Calu3 (cell line): Measurements from ENCODE around the gene SMIM20. TPM values are rescaled to one million over a fixed set of nuclear protein-coding genes. Genes with fewer than 3 reads are reported as not detected.

Experiments
- BruUV-seq: library from RNA; stranded (reverse); fragments of 400-500 nt; replicated peaks from 2 replicates; lab custom pipeline; 2021; lab: Mats Ljungman, UMichigan
- CTCF ChIA-PET: fragments of 300-600 bp; sonication (Branson Sonifier 250); formaldehyde crosslinking; loops from one replicate; lab custom pipeline; 2022; ENCODE audit warnings: antibody characterized with exemption; lab: Charles Lee
- DNase-seq: peaks from one replicate; pipeline ENCODE4 v3.0.0; 2022
- H3K27ac Mint-ChIP-seq: one replicate; pipeline ENCODE4 v1.8.0; 2022; ENCODE audit warnings: mixed read lengths; ENCODE audit not compliant: unreplicated experiment
- H3K27me3 Mint-ChIP-seq: one replicate; pipeline ENCODE4 v1.8.0; 2022; ENCODE audit warnings: mixed read lengths; ENCODE audit not compliant: unreplicated experiment
- H3K36me3 Mint-ChIP-seq: one replicate; pipeline ENCODE4 v1.8.0; 2022; ENCODE audit warnings: mild to moderate bottlenecking, moderate library complexity, mixed read lengths; ENCODE audit not compliant: insufficient read depth, unreplicated experiment
- H3K4me1 Mint-ChIP-seq: one replicate; pipeline ENCODE4 v1.8.0; 2022; ENCODE audit warnings: mild to moderate bottlenecking, low read depth, mixed read lengths; ENCODE audit not compliant: unreplicated experiment
- H3K4me3 Mint-ChIP-seq: one replicate; pipeline ENCODE4 v1.8.0; 2022; ENCODE audit warnings: mild to moderate bottlenecking, low read depth, moderate library complexity, mixed read lengths; ENCODE audit not compliant: unreplicated experiment
- H3K9me3 Mint-ChIP-seq: one replicate; pipeline ENCODE4 v1.8.0; 2022; ENCODE audit warnings: low read depth, mixed read lengths; ENCODE audit not compliant: unreplicated experiment
- intact Hi-C: fragments of 100-400 bp; cut with micrococcal nuclease; formaldehyde crosslinking; loops from one replicate; pipeline ENCODE4 v1.10.0; 2022; ENCODE audit not compliant: unreplicated experiment
- total RNA-seq: library from RNA; stranded (reverse); gene quantifications from 2 replicates; pipeline ENCODE4 v1.2.3, GENCODE V29; 2022
- TF ChIP-seq, protein P1 (sequence below): fragments of 200-600 bp; IDR thresholded peaks from one replicate; pipeline ENCODE4 v1.8.0; 2022; ENCODE audit warnings: antibody characterized with exemption; ENCODE audit not compliant: unreplicated experiment

The SMIM20 gene
- total RNA-seq, 1 experiment from 2014 or later: 21.0 TPM

GRCh38 chr4:25937801-25938200 lies 23.8 kb downstream of the SMIM20 start:
- peaks cover 24% of the 10 kb centered on the region for H3K27me3 Mint-ChIP-seq
- no peak overlapping the region for H3K27ac Mint-ChIP-seq
- TF ChIP-seq, protein P1, sequence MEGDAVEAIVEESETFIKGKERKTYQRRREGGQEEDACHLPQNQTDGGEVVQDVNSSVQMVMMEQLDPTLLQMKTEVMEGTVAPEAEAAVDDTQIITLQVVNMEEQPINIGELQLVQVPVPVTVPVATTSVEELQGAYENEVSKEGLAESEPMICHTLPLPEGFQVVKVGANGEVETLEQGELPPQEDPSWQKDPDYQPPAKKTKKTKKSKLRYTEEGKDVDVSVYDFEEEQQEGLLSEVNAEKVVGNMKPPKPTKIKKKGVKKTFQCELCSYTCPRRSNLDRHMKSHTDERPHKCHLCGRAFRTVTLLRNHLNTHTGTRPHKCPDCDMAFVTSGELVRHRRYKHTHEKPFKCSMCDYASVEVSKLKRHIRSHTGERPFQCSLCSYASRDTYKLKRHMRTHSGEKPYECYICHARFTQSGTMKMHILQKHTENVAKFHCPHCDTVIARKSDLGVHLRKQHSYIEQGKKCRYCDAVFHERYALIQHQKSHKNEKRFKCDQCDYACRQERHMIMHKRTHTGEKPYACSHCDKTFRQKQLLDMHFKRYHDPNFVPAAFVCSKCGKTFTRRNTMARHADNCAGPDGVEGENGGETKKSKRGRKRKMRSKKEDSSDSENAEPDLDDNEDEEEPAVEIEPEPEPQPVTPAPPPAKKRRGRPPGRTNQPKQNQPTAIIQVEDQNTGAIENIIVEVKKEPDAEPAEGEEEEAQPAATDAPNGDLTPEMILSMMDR: no peak

GRCh38 chr4:25938366-25938765 lies 24.3 kb downstream of the SMIM20 start:
- TF ChIP-seq, protein P1: no peak
- DNase-seq: no peak
- intact Hi-C loops: no loop called here
- Mint-ChIP-seq H3K9me3 (no peaks in the 10 kb centered on the region), H3K27ac (no peak overlapping the region), H3K4me3 (no peak overlapping the region), H3K27me3 (peaks cover 24% of the 10 kb centered on the region), H3K4me1 (no peaks in the 10 kb centered on the region), H3K36me3 (no peaks in the 10 kb centered on the region)
- no TSS peak for BruUV-seq
- CTCF ChIA-PET: no interaction called here

More at GRCh38 chr4:25937801-25938200, 23.8 kb downstream of the SMIM20 start:
- no peak for DNase-seq
- Mint-ChIP-seq H3K9me3 (no peaks in the 10 kb centered on the region), H3K4me3 (no peak overlapping the region), H3K36me3 (no peaks in the 10 kb centered on the region), H3K4me1 (no peaks in the 10 kb centered on the region)
- no TSS peak for BruUV-seq
- CTCF ChIA-PET: no interaction called here
- intact Hi-C loops: no loop called here

DNA sequence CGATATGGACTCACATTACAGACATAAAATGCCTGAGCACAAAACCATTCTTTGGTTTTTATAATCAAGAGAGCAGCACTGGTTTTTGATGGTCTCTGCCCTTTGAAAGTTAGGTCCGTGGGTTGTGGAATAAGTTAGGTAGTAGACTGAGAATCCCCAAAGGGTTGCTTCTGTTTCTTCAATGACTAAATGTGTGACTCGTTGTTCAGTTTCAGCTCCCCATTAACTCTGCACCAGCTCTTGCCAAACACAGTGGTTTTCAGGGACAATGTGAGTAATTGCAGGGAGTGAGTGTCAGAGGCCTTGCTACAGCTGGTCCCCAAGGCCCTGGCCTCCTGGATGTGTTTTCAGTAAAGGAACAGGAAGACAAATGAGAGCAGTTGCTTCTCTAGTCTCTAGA lies 24.8 kb downstream of the SMIM20 start:
- intact Hi-C loops: no loop called here
- TF ChIP-seq, protein P1: no peak
- no peaks in the 10 kb centered on the region for H3K4me1 Mint-ChIP-seq
- H3K27ac Mint-ChIP-seq: no peak overlapping the region
- H3K9me3 Mint-ChIP-seq: no peaks in the 10 kb centered on the region
- no TSS peak for BruUV-seq
- no peak overlapping the region for H3K4me3 Mint-ChIP-seq
- H3K27me3 Mint-ChIP-seq: peaks cover 24% of the 10 kb centered on the region
- CTCF ChIA-PET: no interaction called here
- H3K36me3 Mint-ChIP-seq: no peaks in the 10 kb centered on the region
- no peak for DNase-seq

DNA sequence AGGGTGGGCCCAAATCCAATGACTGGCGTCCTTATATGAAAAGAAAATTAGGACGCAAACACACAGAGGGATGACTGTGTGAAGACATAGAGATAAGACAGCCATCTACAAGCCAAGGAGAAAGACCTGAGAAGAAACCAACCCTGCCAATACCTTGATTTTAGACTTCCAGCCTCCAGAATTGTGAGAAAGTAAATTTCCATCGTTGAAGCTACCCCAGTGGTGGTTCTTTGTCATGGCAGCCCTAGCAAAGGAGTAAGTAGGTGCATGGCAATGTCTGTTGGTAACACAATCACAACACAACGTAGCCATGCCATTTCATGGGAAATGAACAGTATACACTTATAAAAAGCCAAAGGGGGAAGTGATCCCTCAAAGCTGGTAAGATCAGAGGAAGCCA lies 25.3 kb downstream of the SMIM20 start:
- CTCF ChIA-PET: no interaction called here
- Mint-ChIP-seq H3K36me3 (no peaks in the 10 kb centered on the region), H3K27me3 (peaks cover 24% of the 10 kb centered on the region), H3K4me1 (no peaks in the 10 kb centered on the region), H3K27ac (no peak overlapping the region), H3K4me3 (no peak overlapping the region), H3K9me3 (no peaks in the 10 kb centered on the region)
- DNase-seq: no peak
- intact Hi-C loops: no loop called here
- no TSS peak for BruUV-seq
- TF ChIP-seq, protein P1: no peak
